NCI-H524 (cell line): ENCODE data around the gene HOXC12.

Experiments used
- DNase-seq, 2 experiments: peaks; one replicate each; lab custom pipeline; 2025; lab: John Stamatoyannopoulos, UW

HOXC12 gene

DNA sequence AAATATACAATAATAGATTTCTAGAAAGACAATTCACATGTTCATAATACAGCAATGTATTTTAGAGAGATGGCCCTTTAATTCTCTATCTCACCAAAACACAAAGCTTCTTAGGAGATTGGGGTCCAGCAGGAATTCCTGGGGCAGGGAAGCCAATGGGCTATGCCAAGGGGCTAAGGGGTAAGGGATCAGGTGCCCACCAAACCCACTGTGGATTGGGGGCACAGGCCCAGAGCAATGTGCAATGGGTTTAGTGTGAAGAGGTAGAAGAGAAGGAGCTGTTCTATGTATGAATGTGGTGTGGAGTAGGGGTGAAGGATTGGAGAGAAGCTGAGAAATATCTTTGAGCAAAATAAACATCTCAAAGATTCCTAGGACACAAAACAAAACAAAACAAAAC, 13.5 kb upstream of the HOXC12 start:
- DNase-seq, result no peak

DNA sequence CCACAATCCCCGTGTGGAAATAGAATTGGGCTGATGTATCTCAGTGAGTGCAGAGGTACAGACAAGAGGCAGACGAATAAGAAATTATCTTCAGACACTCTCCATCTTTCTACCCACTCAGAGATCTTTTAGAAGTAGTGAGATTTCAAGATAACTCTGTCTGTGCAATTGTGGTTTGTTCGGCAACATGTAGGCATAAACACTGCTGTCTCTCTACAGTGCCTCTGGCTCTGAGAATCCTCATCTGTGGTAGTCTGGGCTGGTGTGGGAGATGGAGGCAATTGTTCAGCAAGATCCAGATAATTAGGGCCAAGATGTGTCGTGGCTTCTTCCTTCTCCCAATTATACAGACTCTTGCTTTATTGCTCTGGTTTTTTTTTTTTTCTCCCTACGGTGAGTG, 13.0 kb upstream of the HOXC12 start:
- DNase-seq, result no peak

DNA sequence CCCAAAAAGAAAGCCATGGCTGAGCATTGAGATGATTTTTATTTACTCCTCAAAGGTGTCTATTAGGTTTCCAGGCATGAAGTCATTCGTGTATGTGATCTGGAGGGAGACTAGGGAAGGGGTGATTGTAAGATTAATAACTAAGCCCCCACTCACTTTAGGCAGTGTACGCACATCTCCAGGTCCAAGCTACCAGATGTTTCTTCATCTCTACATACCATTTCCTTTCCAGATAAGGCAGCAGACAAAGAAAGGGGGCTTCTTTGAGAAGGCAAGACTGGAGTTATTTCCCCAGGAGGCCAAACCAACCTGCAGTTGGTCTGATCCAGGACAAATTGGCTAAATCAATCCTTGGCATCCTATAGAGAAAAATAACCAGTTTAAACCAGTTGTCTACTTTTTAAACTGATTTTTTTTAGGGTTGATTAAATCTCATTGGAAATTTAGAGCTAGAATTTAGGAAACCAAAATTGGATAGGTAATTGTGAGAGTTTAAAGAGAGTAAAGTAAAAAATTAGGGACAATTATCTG, 12.2 kb upstream of the HOXC12 start:
- DNase-seq, result no peak

GRCh38 chr12:53944209-53944608, 10.5 kb upstream of the HOXC12 start:
- DNase-seq, result no peak

DNA sequence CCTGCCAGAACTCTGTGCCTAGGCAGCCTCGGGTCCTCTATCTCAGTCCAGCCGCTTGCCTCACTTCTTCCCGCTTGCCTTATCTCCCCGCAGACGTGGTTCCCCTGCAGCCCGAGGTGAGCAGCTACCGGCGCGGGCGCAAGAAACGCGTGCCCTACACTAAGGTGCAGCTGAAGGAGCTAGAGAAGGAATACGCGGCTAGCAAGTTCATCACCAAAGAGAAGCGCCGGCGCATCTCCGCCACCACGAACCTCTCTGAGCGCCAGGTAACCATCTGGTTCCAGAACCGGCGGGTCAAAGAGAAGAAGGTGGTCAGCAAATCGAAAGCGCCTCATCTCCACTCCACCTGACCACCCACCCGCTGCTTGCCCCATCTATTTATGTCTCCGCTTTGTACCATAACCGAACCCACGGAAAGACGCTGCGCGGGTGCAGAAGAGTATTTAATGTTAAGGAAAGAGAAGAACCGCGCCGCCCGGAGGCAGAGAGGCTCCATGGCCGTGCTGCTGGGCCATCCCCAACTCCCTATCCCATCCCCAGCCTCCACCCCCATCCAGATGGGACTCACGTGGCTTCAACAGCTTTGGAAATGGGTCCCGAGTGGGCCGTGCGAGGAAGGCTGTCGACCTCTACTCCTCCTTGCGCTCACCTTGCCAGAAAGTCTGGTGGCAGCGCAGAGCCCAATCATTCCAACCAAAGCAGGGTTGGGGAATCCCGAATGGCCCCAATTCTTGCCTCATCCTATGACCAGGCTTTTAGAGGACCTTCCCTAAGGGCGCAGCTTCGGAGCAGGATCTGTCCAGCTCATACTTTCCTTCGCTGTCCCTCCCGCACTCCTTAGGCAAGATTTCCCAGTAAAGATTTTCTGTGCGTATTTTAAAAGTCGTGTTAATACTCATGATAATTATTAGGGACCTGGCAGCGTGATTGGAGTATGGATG, 9.5 kb upstream of the HOXC12 start:
- no peak for DNase-seq

DNA sequence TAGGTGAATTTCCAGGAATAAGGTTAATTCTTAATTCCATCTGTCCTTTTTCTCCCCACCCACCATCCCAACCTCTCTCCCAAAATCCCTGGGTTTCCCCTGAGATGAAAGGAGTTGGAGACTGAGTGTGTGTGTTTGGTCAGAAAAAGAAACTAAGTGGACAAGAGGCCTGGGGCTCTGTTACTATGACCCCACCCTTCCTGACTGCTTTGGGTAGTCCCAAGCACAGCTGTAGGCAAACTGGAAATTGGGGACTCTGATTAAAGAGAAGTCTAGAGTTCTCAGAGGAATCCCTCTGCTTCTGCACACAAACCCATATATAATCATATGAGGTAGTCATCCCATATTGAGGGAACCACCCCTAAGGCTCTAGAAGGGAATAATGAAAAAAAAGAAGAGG, 7.0 kb upstream of the HOXC12 start:
- DNase-seq, result no peak

- no peak for DNase-seq
These were observed 5.8 kb upstream of the HOXC12 start for GRCh38 chr12:53948650-53949593.

- DNase-seq, result peak in 1 of 2 experiments; percentile 20
These were observed 4.9 kb upstream of the HOXC12 start for GRCh38 chr12:53949631-53950436.

- DNase-seq, result peak in 1 of 2 experiments; percentile 11
These were observed 4.3 kb upstream of the HOXC12 start for GRCh38 chr12:53950437-53950773.

GRCh38 chr12:53950789-53951576, 3.7 kb upstream of the HOXC12 start:
- DNase-seq, result peak in 1 of 2 experiments; percentile 26

DNA sequence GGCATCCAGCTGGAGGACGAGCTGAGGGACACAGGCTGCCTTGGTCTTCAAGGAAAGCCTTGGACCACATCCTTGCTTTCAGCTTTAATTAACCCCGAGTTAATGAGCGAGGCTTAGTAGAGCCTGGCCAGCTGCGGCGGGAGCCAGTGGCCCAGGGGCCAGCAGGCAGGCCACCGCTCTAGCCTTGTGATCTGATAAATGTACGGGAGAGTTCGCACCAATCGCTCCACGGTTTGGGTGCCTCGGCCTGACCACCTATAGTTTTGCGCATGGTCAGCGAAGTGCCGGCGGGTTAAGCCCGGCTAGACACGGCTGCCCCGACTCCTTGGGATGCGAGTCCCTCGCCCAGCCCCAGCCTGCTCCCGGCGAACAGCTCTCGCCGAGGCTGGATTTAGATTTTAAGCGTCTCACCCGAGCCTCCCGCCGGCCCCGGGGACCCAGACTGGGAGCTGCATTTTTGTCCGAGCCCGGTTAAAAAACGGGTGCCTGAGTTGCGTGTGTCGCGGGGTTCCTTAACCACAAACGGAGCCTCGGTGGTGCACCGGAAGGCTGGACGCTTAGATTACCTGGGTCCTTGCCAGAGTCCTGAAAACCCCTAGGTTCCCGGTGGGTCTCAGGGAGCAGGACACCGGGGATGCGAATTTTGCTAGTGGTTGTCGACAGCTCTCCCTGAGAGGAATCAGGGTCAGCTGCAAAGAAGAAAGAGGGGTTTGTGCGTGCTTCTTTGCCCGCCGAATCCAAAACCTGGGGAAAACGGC, 2.9 kb upstream of the HOXC12 start:
- DNase-seq, result no peak

DNA sequence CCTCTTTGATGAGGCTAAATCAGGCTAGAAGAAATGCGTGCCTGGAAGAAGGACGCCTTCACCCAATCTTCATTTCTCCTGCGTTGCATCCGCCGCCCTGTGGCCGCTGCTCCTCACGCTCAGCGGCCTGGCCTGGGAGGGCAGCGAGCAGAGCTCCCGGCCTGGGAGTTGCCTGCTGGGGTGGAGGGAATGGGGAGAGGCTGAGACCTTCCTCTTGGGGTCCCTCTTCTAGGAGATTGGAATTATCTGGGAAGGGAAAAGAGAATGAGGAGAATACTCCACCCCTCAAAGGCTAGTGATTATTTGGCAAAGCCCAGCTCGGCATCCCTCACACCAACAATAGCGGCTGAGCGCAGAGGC, 2.4 kb upstream of the HOXC12 start:
- DNase-seq, result no peak

- DNase-seq, result peak in 1 of 2 experiments; percentile 29
These were observed 1.6 kb upstream of the HOXC12 start for GRCh38 chr12:53952871-53953734.

DNA sequence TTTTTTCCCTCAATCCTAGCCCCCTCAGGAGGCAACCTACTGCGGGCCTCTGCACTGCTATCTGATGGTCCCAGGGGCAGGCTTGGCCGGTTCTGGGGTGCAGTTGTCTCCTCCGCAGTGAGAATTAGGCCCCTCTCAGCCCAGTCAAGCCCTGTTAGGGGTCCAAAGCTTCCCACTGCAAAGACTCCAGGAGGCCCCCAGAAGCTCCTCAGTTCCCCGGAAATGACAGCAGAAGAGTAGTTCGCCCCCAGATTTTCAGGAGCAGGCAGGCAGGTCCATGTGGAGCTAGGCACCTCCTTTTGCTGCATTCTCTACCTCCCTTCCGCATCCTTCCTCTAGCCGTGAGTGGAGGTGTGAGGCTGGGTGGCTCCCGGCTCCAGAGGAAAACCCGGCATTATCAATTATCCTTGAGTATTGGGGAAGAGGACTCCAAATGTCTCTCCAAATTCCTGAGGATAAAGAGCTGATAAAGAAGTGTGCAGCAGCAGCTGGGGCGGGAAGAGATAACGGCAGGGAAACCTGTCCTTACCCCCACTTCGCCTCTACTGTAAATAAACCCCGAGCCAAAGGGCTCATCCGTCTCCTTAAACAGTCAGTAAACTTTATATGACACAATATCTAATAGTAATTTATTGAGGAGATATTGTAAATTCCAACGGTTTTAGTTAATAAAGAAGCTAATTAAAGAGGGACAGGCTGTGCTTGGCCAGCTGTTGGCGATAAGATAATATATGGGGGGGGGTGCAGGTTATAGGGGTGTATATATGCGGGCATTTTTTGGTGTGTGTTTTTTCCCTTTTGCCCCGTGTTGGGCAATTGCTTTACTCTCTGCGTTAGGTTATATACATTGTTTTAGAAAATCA, 641 bp upstream of the HOXC12 start:
- no peak for DNase-seq

GRCh38 chr12:53955036-53955775, 503 bp downstream of the HOXC12 start:
- DNase-seq, result no peak

- DNase-seq, result no peak
These were observed 1.1 kb downstream of the HOXC12 start for GRCh38 chr12:53955776-53956250.

DNA sequence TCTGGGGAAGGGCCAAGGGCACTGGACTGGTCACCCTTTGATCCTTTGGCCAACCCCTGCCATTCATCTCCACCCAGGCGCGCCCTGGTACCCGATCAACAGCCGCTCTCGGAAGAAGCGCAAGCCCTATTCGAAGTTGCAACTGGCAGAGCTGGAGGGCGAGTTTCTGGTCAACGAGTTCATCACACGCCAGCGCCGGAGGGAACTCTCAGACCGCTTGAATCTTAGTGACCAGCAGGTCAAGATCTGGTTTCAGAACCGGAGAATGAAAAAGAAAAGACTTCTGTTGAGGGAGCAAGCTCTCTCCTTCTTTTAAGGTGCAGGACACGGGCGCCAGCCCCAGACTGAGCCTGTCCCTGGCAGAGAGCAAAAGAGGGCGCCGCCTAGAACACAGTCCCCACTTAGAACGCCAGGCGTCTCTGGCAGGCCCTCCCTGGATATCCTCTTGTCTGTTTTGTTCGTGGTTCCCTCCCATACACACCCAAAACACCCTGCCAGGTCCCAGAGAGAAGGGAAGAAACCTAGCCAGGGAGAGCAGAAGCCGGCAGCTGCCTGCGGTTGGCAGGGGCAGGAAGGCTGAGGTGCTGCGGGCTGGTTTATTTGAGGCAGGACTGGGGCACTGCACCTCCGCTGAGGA, 1.7 kb downstream of the HOXC12 start:
- no peak for DNase-seq
